Neural cell (in vitro differentiated cells): Measurements from ENCODE around the gene MMP28.

Experiments
- POLR2AphosphoS5 ChIP-seq: IDR thresholded peaks from 2 replicates; pipeline ENCODE4 v1.6.1; 2012
- RAD21 ChIP-seq: fragments of 450-650 bp; conservative IDR thresholded peaks from 2 replicates; pipeline ENCODE4 v1.6.1; 2014; ENCODE audit warnings: antibody characterized with exemption, mild to moderate bottlenecking, moderate library complexity
- REST ChIP-seq: IDR thresholded peaks from 2 replicates; pipeline ENCODE4 v1.6.1; 2012; ENCODE audit warnings: borderline replicate concordance
- SMC3 ChIP-seq: fragments of 450-650 bp; conservative IDR thresholded peaks from 2 replicates; pipeline ENCODE4 v1.6.1; 2014; ENCODE audit warnings: antibody characterized with exemption, mild to moderate bottlenecking, moderate library complexity; ENCODE audit not compliant: poor library complexity
- TF ChIP-seq, protein P1 (sequence below): fragments of 450-650 bp; IDR thresholded peaks from 2 replicates; pipeline ENCODE4 v1.5.1; 2014; ENCODE audit warnings: antibody characterized with exemption, mild to moderate bottlenecking, moderate library complexity; ENCODE audit not compliant: poor library complexity, severe bottlenecking

GRCh38 chr17:35790841-35791240, 4.6 kb downstream of the MMP28 start:
- TF ChIP-seq, protein P1, sequence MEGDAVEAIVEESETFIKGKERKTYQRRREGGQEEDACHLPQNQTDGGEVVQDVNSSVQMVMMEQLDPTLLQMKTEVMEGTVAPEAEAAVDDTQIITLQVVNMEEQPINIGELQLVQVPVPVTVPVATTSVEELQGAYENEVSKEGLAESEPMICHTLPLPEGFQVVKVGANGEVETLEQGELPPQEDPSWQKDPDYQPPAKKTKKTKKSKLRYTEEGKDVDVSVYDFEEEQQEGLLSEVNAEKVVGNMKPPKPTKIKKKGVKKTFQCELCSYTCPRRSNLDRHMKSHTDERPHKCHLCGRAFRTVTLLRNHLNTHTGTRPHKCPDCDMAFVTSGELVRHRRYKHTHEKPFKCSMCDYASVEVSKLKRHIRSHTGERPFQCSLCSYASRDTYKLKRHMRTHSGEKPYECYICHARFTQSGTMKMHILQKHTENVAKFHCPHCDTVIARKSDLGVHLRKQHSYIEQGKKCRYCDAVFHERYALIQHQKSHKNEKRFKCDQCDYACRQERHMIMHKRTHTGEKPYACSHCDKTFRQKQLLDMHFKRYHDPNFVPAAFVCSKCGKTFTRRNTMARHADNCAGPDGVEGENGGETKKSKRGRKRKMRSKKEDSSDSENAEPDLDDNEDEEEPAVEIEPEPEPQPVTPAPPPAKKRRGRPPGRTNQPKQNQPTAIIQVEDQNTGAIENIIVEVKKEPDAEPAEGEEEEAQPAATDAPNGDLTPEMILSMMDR = no peak
- TF ChIP-seq POLR2AphosphoS5 (no peak), RAD21 (no peak), REST (no peak), SMC3 (no peak)
